GM18858 (cell line): ENCODE data around the gene LEPR.
"Not testable (repeated sequence)": the region's sequence is repeated elsewhere in the genome, so short reads cannot be mapped to it uniquely, and the experiment has no call there.

Experiments
- ATAC-seq: cut with Tn5 transposase; IDR thresholded peaks from one replicate; pipeline ENCODE4 v1.9.1; 2021; ENCODE audit not compliant: unreplicated experiment

Gene LEPR, protein sequence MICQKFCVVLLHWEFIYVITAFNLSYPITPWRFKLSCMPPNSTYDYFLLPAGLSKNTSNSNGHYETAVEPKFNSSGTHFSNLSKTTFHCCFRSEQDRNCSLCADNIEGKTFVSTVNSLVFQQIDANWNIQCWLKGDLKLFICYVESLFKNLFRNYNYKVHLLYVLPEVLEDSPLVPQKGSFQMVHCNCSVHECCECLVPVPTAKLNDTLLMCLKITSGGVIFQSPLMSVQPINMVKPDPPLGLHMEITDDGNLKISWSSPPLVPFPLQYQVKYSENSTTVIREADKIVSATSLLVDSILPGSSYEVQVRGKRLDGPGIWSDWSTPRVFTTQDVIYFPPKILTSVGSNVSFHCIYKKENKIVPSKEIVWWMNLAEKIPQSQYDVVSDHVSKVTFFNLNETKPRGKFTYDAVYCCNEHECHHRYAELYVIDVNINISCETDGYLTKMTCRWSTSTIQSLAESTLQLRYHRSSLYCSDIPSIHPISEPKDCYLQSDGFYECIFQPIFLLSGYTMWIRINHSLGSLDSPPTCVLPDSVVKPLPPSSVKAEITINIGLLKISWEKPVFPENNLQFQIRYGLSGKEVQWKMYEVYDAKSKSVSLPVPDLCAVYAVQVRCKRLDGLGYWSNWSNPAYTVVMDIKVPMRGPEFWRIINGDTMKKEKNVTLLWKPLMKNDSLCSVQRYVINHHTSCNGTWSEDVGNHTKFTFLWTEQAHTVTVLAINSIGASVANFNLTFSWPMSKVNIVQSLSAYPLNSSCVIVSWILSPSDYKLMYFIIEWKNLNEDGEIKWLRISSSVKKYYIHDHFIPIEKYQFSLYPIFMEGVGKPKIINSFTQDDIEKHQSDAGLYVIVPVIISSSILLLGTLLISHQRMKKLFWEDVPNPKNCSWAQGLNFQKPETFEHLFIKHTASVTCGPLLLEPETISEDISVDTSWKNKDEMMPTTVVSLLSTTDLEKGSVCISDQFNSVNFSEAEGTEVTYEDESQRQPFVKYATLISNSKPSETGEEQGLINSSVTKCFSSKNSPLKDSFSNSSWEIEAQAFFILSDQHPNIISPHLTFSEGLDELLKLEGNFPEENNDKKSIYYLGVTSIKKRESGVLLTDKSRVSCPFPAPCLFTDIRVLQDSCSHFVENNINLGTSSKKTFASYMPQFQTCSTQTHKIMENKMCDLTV

DNA sequence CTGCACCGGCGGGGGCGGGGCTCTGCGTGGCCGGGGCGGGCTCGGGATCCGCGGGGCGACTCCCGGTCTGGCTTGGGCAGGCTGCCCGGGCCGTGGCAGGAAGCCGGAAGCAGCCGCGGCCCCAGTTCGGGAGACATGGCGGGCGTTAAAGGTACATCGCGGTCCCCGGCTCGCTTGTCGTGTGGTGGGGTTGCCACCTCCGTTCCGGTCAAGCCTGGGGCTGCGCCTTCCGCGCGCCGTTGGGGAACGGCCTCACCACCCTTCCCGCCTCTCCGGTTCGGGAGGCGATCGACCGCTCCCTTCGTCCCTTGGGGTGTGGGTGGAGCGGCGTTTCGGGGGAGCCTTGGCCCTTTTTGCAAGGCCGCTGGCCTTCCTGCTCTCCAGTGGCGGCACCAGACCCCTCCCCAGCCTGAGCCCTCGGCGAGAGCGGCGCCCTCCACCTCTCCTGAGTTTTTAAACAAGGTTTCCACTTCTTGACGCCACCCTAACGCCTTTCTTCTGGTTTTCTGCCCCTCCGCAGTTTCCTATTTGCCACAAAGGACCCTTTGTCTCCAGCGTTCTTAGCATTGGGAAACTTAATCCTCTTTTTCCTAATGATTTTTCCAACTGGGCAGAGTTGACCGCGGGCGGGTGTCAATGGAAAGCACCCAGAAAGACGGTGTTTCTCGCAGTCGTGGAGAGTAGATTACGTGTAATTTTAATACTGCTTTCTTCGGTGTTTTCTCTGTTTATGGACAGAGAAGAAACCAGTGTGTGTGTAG lies at the start of gene LEPR, which contains the start of gene LEPROT:
Gene LEPR (plus strand): TSS at position 79 of the 761 bp plus-strand sequence. CDS start 144,898 bp downstream, outside the sequence.
Gene LEPROT (plus strand): TSS at position 79 of the 761 bp plus-strand sequence. CDS start 57 bp downstream, at position 136.
- no peak for ATAC-seq

- no peak for ATAC-seq
These were observed 48.9 kb upstream of the LEPR start for GRCh38 chr1:65371544-65371943.

- no peak for ATAC-seq
These were observed 47.9 kb upstream of the LEPR start for GRCh38 chr1:65372557-65372956.

DNA sequence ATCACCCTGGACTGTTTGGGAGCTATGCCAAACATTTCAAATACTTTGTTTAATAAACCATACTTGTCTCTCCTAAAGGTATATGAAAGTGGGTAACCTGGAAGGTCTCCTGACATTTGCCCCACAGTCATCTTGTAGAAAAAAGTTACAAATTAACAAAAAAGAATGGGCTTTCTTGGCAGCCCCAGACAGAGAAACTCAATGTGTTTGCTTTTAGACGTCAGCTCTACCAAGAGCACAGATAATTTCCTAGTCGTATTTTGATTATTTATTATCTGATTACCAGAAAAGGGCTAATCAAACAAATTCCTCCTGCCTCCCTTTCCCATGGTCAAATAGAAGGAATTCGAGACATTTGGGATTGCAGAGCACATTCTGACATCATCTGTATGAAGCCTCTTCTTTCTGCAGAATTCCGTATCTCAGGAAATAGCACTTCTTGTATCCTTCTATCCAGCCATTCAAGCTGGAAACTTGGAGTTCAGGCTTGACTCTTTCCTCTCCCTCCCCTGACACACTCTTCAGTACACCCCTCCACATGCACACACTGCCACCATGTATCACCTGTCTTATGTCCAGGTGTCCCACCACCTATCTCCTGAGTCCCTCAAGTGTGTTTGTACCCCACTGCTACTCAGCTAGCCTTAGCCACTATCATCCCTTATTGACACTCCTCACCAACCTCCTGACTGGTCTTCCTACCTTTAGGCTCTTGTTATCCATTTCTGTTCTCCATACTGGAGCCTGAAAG lies 42.8 kb upstream of the LEPR start:
- ATAC-seq, result no peak

DNA sequence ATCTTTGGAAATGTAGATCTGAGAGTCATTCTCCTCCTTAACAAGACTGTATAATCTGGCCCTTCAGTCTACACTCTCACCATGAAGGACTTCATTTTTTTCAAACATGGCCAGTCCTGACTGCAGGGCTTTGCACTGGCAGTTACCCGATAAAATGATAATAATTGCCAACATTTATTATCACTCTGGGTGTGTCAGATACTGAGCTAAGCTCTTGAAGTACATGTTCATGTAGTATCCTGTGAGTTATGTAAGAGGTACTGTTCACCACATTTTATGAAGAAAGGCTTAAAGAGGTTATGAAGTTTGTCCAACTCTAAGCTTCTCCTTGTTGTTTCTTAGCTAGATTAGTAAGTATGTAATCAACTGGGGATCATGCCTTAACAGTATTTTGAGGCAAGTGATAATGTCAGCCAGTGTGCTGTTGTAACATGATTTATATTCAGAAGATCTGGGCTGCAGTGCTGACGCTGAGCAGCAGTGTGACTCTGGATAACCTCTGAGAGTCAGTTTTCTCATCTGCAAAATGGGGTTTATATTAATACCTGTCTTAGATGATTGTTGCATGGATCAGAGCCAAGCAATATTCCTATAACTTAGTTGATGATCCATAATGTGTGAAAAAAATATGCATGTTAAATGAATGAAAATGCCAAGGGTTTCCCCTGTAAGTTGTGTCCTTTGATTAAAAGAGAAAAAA lies 42.1 kb upstream of the LEPR start:
- ATAC-seq, result no peak

DNA sequence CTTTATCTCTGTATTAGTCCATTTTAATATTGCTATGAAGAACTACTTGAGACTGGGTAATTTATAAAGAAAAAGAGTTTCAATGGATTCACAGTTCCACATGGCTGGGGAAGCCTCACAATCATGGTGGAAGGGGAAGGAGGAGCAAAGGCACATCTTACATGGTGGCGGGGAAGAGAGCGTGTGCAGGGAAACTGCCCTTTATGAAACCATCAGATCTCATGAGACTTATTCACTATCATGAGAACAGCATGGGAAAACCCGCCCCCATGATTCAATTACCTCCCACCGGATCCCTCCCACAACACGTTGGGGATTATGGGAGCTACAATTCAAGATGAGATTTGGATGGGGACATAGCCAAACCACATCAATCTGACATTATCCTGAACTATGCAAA lies 36.0 kb upstream of the LEPR start:
- not testable (repeated sequence) for ATAC-seq

- ATAC-seq, result no peak
These were observed 34.0 kb upstream of the LEPR start for GRCh38 chr1:65386439-65386838.

- no peak for ATAC-seq
These were observed 32.6 kb upstream of the LEPR start for GRCh38 chr1:65387821-65388220.

DNA sequence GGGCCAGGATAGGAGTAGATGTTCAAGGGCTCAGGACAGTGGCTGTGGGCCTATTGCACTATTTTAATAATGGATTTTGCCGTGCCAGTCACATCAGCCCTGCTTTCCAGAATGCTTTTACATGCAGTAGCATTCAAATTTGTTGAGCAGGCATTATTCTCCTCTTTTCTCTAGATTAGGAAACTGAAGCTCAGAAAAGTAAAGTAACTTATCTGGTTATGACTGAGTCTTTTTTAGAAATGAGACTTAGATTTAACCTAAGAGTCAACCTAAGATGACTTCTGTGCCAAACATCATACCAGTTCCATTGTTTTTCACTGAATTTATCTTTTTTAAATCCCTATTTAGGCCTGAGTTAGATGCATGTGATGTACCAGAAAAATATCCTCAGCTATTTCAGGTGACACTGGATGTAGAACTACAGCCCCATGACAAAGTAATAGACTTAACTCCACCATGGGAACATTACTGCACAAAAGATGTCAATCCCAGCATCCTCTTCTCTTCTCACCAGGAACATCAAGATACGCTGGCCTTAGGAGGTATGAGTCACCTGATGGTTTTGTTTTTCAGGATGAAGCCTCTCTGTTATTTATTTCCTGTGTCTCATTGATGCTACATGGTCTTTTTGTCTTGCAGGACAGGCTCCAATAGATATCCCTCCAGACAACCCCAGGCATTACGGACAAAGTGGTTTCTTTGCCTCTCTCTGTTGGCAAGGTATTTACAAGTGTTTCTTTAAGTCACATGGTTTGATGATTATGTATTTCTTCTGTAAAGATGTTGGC lies 31.4 kb upstream of the LEPR start:
- no peak for ATAC-seq

- no peak for ATAC-seq
These were observed 28.0 kb upstream of the LEPR start for GRCh38 chr1:65392497-65392896.

DNA sequence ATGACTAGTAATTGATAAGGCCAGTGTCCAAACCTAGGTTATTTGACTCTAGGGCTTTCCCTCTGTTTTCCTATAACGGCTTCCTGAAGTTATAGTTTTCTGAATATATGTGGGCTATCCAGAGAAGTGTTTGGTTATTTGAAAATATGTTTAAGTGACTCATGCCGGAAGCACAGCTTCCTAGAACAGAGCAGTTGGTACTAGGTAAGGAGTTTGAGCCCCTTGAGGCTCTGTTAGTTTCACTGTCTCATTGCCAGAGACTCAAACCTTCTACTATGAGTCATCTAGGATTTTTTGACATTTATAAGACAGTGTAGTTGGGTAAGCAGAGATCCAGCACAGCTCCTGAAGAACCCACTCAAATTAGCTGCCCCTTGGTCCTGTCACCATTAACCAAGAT lies 27.1 kb upstream of the LEPR start:
- ATAC-seq, result peak; percentile 91

GRCh38 chr1:65393928-65394327 lies 26.5 kb upstream of the LEPR start:
- ATAC-seq, result no peak

DNA sequence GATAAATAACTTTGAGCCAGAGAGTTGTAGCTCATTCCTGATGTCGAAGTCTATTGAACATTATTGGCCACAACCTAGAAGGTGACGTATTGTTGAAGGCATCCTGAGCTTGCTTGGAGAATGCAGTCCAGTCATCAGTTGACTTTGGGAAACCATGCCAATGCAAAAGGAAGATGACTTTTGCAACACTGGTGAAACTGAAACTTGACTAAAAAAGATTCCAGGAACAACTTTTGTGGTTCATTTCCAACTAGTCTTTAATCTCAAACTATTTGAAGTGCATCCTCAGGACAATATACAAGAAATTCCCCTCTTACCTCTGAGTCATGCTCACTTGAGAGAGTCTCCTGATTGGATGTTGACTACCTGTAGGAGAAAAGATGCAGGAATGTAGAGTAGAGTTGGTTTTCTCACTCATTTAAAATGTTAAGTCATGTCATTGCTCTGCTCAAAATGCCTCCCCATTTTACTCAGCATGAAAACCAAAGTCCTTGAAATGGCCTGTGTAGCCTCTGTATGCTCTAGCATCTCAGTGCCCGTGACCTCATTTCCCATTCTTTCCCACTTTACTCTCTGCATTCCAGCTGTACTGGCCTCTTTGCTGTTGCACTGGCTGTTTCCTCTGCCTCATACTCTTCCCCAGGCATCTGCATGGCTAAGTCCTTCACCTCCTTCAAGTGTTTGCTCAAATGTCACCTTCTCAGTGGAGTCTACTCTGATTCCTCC lies 24.4 kb upstream of the LEPR start:
- ATAC-seq, result no peak

- no peak for ATAC-seq
These were observed 22.4 kb upstream of the LEPR start for GRCh38 chr1:65398083-65398482.

- ATAC-seq, result no peak
These were observed 21.5 kb upstream of the LEPR start for GRCh38 chr1:65399003-65399402.

DNA sequence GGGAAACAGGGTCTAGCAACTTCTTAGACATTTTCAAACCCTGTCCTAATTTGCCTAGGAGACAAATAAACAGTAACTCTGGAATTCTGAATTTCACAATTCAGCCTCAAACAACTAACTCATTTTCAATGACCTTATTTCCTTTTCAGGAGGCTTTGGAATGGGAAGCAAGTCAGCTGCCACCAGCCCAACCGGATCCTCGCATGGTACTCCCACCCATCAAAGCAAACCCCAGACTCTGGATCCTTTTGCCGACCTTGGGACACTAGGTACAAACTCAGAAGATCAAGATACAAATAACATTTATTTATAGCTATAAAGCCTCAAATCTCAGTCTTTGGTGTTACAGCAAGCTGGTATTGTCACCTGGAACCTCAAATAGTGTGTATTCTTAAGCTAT lies 18.9 kb upstream of the LEPR start:
- no peak for ATAC-seq

DNA sequence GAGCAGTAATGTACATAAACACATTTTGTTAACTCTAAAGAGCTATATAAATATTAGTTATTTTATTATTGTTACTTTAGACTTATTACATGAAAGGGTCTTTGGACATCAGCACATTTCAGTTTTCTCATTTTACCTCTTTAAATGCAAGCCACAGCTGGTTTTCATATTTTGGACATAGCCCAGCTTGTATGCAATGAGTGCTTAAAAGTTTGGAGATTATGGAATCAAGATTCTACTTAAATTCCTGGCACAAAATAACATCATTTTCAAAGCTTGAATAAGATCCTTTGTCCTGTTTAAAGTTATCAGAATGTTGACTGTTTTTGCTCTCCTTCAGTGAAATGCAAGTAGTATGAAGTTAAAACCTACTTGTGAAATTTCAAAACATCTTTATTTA lies 15.5 kb upstream of the LEPR start:
- no peak for ATAC-seq

GRCh38 chr1:65407877-65408276 lies 12.6 kb upstream of the LEPR start:
- no peak for ATAC-seq
